ENCODE results near the gene PTPRM. TPM values are rescaled to one million over a fixed set of nuclear protein-coding genes. Genes with fewer than 3 reads are reported as not detected.

The PTPRM gene
- total RNA-seq, 1 experiment from 2014 or later: 42.3 TPM

GRCh38 chr18:8215741-8216140 lies 648.6 kb downstream of the PTPRM start:
- Mint-ChIP-seq H3K27ac (ENCODE audit: unreplicated experiment) (no peak overlapping the region), H3K36me3 (ENCODE audit: insufficient read depth, unreplicated experiment) (no peaks in the 10 kb centered on the region), H3K4me1 (ENCODE audit: low read depth, unreplicated experiment) (no peaks in the 10 kb centered on the region), H3K27me3 (ENCODE audit: unreplicated experiment) (no peaks in the 10 kb centered on the region), H3K9me3 (ENCODE audit: low read depth, unreplicated experiment) (no peaks in the 10 kb centered on the region), H3K4me3 (ENCODE audit: low read depth, unreplicated experiment) (no peak overlapping the region)
- CTCF ChIA-PET: no interaction called here
- intact Hi-C loops (cut with micrococcal nuclease; ENCODE audit: unreplicated experiment): no loop called here
- TF ChIP-seq, protein P1, sequence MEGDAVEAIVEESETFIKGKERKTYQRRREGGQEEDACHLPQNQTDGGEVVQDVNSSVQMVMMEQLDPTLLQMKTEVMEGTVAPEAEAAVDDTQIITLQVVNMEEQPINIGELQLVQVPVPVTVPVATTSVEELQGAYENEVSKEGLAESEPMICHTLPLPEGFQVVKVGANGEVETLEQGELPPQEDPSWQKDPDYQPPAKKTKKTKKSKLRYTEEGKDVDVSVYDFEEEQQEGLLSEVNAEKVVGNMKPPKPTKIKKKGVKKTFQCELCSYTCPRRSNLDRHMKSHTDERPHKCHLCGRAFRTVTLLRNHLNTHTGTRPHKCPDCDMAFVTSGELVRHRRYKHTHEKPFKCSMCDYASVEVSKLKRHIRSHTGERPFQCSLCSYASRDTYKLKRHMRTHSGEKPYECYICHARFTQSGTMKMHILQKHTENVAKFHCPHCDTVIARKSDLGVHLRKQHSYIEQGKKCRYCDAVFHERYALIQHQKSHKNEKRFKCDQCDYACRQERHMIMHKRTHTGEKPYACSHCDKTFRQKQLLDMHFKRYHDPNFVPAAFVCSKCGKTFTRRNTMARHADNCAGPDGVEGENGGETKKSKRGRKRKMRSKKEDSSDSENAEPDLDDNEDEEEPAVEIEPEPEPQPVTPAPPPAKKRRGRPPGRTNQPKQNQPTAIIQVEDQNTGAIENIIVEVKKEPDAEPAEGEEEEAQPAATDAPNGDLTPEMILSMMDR (IDR thresholded peaks at IDR 0.05; ENCODE audit: unreplicated experiment): no peak
- no TSS peak for BruUV-seq (replicated peaks)
- no peak for DNase-seq

DNA sequence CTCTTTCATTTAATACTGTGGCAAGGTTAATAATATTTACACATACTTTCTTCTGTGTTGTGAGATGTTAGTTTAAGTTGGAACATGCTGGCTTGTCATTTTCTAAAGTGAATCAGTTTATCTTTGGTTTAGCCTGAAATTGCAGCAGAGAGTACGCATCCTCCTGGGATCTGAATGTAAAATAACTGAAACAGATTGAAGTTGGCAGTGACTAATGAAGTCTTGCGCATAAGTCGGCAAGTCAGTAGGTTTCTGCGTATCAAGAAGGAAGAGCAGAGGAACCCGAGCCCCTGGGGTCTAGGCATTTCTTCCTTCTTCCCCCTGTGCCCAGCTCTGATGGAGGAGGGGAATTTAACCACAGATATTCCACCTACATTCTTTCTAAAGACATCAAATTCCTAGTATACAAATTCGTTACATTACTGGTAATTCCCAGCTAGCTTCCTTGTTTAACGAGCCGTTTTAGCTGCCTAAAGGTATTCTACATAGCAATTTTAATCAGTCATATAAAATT lies 650.0 kb downstream of the PTPRM start:
- TF ChIP-seq, protein P1 (IDR thresholded peaks at IDR 0.05; ENCODE audit: unreplicated experiment): no peak

DNA sequence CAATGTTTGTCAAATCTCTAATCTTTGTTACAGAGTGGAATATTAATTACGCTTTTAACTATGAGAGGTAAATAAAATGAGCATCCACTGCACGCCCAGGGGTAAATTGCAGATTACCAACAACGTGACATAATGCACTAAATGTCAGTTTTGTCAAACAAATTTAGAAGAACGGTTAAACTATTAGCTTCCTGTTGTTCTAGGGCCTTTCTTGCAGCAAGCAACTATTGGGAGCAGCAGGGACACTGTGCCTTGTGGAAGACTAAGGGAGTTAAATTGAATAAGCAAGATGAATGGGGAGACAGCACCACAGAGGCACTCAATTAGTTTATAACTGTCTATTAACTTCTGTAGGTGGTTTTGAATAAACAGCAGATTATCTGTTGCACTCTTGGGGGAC lies 651.1 kb downstream of the PTPRM start:
- no peaks in the 10 kb centered on the region for H3K4me1 Mint-ChIP-seq (ENCODE audit: low read depth, unreplicated experiment)
- TF ChIP-seq, protein P1 (IDR thresholded peaks at IDR 0.05; ENCODE audit: unreplicated experiment): no peak
- H3K27me3 Mint-ChIP-seq (ENCODE audit: unreplicated experiment): no peaks in the 10 kb centered on the region
- no peaks in the 10 kb centered on the region for H3K36me3 Mint-ChIP-seq (ENCODE audit: insufficient read depth, unreplicated experiment)
- DNase-seq: no peak
- no peak overlapping the region for H3K4me3 Mint-ChIP-seq (ENCODE audit: low read depth, unreplicated experiment)
- intact Hi-C loops (cut with micrococcal nuclease; ENCODE audit: unreplicated experiment): no loop called here
- CTCF ChIA-PET: no interaction called here
- no TSS peak for BruUV-seq (replicated peaks)
- no peak overlapping the region for H3K27ac Mint-ChIP-seq (ENCODE audit: unreplicated experiment)
- H3K9me3 Mint-ChIP-seq (ENCODE audit: low read depth, unreplicated experiment): no peaks in the 10 kb centered on the region

More for the DNA sequence above, 650.0 kb downstream of the PTPRM start:
- Mint-ChIP-seq H3K36me3 (ENCODE audit: insufficient read depth, unreplicated experiment) (no peaks in the 10 kb centered on the region), H3K4me3 (ENCODE audit: low read depth, unreplicated experiment) (no peak overlapping the region), H3K9me3 (ENCODE audit: low read depth, unreplicated experiment) (no peaks in the 10 kb centered on the region), H3K27ac (ENCODE audit: unreplicated experiment) (no peak overlapping the region), H3K27me3 (ENCODE audit: unreplicated experiment) (no peaks in the 10 kb centered on the region), H3K4me1 (ENCODE audit: low read depth, unreplicated experiment) (no peaks in the 10 kb centered on the region)
- no peak for DNase-seq
- no TSS peak for BruUV-seq (replicated peaks)
- CTCF ChIA-PET: no interaction called here
- intact Hi-C loops (cut with micrococcal nuclease; ENCODE audit: unreplicated experiment): no loop called here

DNA sequence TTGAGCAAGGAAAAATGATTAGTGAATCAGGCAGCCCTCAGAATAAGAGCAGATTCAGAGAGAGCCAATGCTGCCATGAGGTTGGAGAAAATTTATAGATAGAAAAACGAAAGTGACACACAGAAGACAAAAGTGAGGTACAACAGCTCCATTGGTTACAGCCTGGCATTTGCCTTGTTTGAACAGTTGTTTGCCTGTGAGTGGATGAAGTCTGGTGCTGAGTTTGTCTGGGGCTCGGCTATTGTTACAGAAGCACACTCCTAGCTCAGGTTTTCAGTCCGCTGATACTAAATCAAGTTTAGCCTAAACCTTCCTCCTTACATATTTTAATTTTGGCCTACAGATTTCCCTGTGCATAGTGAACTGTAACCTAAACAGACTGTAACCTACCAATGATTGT lies 654.3 kb downstream of the PTPRM start:
- TF ChIP-seq, protein P1 (IDR thresholded peaks at IDR 0.05; ENCODE audit: unreplicated experiment): no peak
- CTCF ChIA-PET: no interaction called here
- H3K27ac Mint-ChIP-seq (ENCODE audit: unreplicated experiment): no peak overlapping the region
- H3K4me1 Mint-ChIP-seq (ENCODE audit: low read depth, unreplicated experiment): no peaks in the 10 kb centered on the region
- H3K9me3 Mint-ChIP-seq (ENCODE audit: low read depth, unreplicated experiment): no peaks in the 10 kb centered on the region
- no peak overlapping the region for H3K4me3 Mint-ChIP-seq (ENCODE audit: low read depth, unreplicated experiment)
- H3K36me3 Mint-ChIP-seq (ENCODE audit: insufficient read depth, unreplicated experiment): no peaks in the 10 kb centered on the region
- BruUV-seq (replicated peaks): no TSS peak
- no peaks in the 10 kb centered on the region for H3K27me3 Mint-ChIP-seq (ENCODE audit: unreplicated experiment)
- DNase-seq: no peak
- intact Hi-C loops (cut with micrococcal nuclease; ENCODE audit: unreplicated experiment): no loop called here

Data from Calu3 (cell line).